HG02885 (cell line): Measurements from ENCODE around the gene SLC47A2.
"Not testable (repeated sequence)": the region's sequence is repeated elsewhere in the genome, so short reads cannot be mapped to it uniquely, and the experiment has no call there.

Source experiments
- ATAC-seq: cut with Tn5 transposase; IDR thresholded peaks from one replicate; pipeline ENCODE4 v1.9.1; 2021; ENCODE audit warnings: mild to moderate bottlenecking; ENCODE audit not compliant: unreplicated experiment, poor library complexity

The SLC47A2 gene, protein sequence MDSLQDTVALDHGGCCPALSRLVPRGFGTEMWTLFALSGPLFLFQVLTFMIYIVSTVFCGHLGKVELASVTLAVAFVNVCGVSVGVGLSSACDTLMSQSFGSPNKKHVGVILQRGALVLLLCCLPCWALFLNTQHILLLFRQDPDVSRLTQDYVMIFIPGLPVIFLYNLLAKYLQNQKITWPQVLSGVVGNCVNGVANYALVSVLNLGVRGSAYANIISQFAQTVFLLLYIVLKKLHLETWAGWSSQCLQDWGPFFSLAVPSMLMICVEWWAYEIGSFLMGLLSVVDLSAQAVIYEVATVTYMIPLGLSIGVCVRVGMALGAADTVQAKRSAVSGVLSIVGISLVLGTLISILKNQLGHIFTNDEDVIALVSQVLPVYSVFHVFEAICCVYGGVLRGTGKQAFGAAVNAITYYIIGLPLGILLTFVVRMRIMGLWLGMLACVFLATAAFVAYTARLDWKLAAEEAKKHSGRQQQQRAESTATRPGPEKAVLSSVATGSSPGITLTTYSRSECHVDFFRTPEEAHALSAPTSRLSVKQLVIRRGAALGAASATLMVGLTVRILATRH

GRCh38 chr17:19716108-19717030 is at the start of gene SLC47A2:
Gene SLC47A2 (minus strand): TSS chr17:19716584. CDS start chr17:19716555, 29 bp downstream.
- no peak for ATAC-seq

- no peak for ATAC-seq
These were observed 49.6 kb upstream of the SLC47A2 start for GRCh38 chr17:19766016-19766415.

- ATAC-seq, result not testable (repeated sequence)
These were observed 47.6 kb upstream of the SLC47A2 start for GRCh38 chr17:19763991-19764390.

DNA sequence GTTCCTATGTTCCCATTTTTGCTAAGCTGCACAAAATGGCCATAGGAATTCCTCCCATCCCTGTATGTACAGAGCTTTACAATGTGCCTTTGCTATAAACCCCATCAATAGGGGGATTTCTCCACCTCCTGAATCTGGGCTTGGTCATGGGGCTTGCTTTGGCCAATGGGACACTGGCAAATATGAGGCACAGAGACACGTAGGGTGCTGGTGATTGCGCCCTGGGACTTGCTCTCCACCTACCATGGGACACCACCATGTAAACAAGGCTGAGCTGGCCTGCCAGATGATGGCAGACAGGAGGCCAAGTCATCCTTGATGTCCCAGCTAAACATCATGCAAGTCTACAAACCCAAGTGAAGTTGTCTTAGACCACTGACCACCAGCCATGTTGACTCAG is 47.0 kb upstream of the SLC47A2 start:
- no peak for ATAC-seq

DNA sequence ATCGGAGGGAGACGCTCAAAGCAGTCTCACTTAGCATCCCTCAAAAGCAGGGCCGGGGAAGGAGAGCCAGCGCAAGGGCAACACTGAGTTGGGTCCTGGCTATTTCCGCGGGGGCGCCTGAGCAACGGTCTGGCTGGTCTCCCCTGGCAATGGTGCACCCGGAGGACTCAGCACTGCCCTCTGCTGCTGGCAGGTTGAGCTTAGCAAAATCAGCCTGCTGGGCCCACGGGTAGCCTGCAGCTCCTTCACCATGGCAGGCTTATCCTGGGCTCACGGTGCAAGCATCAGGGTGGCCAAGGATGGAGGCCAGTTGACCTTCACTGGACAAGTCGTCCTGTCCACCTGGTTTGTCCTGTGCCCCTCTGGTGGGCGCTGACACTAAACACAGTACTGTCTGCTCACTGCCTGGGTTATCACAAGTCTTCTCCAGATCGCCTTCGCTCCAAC is 46.2 kb upstream of the SLC47A2 start:
- no peak for ATAC-seq

- ATAC-seq, result no peak
These were observed 44.4 kb upstream of the SLC47A2 start for GRCh38 chr17:19760746-19761145.

- no peak for ATAC-seq
These were observed 43.5 kb upstream of the SLC47A2 start for GRCh38 chr17:19759568-19760549.

GRCh38 chr17:19757536-19758180 is 41.3 kb upstream of the SLC47A2 start:
- no peak for ATAC-seq

GRCh38 chr17:19756546-19756945 is 40.2 kb upstream of the SLC47A2 start:
- ATAC-seq, result no peak

- ATAC-seq, result peak; percentile 50
These were observed 39.6 kb upstream of the SLC47A2 start for GRCh38 chr17:19755821-19756510.

DNA sequence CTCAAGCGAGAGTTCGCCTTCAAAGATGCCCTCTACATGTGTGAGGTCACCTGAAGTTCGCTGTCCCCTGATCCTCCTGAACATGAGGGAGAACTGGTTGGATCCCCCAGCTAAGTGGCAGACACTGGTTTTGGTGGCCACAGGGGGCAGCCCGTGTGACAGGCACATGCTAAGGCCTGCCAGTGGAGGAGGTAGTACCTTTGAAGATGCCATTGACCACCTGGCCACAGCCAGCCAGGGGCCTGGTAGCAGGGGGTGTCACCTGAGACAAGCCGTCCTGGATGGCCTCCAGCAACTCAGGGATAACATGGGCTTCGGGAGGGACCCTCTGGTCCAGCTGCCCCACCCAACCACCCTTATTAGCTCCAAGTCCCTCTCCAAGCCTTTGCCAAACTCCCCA is 39.0 kb upstream of the SLC47A2 start:
- ATAC-seq, result no peak

- ATAC-seq, result no peak
These were observed 37.5 kb upstream of the SLC47A2 start for GRCh38 chr17:19753661-19754463.

GRCh38 chr17:19753051-19753509 is 36.7 kb upstream of the SLC47A2 start:
- ATAC-seq, result no peak

DNA sequence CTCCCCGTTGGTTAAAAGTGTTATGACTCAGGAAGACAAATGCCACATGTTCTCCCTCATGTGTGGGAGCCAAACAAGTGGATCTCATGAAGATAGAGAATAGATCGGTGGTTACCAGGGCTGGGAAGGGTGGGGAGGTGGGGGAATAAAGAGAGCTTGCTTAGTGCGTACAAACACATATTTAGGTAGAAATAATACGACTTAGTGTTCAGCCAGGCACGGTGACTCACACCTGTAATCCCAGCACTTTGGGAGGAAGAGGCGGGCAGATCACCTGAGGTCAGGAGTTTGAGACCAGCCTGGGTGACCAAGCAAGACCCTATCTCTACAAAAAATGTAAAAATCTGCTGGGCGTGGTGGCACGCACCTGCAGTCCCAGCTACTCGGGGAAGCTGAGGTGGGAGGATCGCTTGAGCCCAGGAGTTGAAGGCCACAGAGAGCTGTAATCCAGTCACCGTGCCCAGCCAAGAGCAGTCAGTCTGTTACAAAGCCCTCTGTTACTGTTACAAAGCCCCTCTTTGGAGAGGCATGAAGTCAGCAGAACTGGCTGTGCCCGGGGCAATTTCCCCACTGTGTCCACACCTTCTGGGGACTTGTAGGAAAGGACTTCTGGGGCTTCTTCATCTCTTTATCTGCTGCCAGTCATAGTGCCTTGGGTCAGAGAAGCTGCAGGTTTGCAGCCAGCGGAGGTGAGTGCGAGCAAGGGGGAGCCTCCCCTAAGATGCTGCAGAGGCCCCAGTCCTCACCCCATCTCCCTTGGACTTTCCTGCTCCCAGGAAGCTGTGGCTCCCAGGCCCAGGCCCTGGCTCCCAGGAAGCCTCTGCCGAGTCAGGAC is 36.0 kb upstream of the SLC47A2 start:
- no peak for ATAC-seq

DNA sequence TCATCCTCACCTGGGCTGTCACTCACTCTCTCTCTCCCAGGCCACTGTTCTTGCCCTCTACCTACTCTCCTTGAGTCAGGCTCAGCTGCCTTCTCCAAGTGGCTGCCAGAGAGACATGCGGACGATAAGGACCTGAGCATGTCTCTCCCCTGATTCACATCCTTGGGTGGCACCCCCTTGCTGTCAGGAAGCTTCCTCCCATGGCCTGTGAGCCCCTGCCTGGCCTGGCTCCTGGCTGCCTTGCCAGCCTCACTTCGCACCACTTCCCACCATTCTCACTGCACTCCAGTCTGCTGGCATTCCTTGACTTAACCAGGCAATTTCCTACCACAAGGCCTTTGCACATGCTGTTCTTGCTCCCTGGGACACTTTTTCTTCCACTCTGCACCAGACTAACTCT is 34.5 kb upstream of the SLC47A2 start:
- ATAC-seq, result no peak

DNA sequence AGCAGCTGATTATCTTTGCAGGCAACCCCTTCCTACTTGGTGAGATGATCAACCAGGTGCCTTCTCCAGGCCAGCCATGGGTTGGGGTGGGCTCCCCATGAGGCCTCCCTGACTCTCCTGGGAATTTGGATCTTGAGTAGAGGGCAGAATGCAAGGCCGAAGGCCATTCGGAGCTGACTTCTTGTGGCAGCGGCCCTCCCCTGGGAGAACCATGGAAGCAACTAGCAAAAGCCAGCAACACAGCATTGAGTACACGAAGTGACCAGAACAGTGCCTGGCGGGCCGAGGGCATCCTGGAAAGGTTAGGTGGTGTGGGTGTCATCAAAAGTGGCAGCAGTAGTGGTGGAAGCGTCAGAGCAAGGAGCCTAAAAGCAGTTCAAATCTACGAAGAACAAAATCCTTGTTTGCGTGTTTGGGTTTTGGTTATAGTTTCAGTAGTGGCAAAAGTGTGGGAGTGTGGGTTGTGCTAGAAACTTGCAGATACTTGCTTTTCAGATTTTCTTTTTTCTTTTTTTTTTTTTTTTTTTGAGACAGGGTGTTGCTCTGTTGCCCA is 33.7 kb upstream of the SLC47A2 start:
- no peak for ATAC-seq

- ATAC-seq, result no peak
These were observed 32.4 kb upstream of the SLC47A2 start for GRCh38 chr17:19748807-19749193.
